Measurements from ENCODE around the gene ANKRD6.

The ANKRD6 gene

GRCh38 chr6:89655122-89655521 is 222.2 kb downstream of the ANKRD6 start:
- DNase-seq (ENCODE audit: low read depth in 2 of 2): no peak

GRCh38 chr6:89657445-89658158 is 224.7 kb downstream of the ANKRD6 start:
- DNase-seq (ENCODE audit: low read depth in 2 of 2): no peak

GRCh38 chr6:89660981-89661380 is 228.0 kb downstream of the ANKRD6 start:
- DNase-seq (ENCODE audit: low read depth in 2 of 2): no peak

- no peak for DNase-seq (ENCODE audit: low read depth in 2 of 2)
Measured at GRCh38 chr6:89661559-89661958, 228.6 kb downstream of the ANKRD6 start.

- DNase-seq (ENCODE audit: low read depth in 2 of 2): no peak
Measured at GRCh38 chr6:89662659-89663223, 229.8 kb downstream of the ANKRD6 start.

- DNase-seq (ENCODE audit: low read depth in 2 of 2): no peak
Measured at GRCh38 chr6:89667872-89668556, 235.1 kb downstream of the ANKRD6 start.

- no peak for DNase-seq (ENCODE audit: low read depth in 2 of 2)
Measured at GRCh38 chr6:89669002-89669401, 236.1 kb downstream of the ANKRD6 start.

GRCh38 chr6:89670935-89671565 is 238.1 kb downstream of the ANKRD6 start:
- DNase-seq (ENCODE audit: low read depth in 2 of 2): no peak

GRCh38 chr6:89675949-89676748 is 243.2 kb downstream of the ANKRD6 start:
- DNase-seq (ENCODE audit: low read depth in 2 of 2): no peak

- DNase-seq (ENCODE audit: low read depth in 2 of 2): no peak
Measured at GRCh38 chr6:89678531-89678930, 245.6 kb downstream of the ANKRD6 start.

- DNase-seq (ENCODE audit: low read depth in 2 of 2): no peak
Measured at GRCh38 chr6:89679215-89680120, 246.5 kb downstream of the ANKRD6 start.

- DNase-seq (ENCODE audit: low read depth in 2 of 2): no peak
Measured at GRCh38 chr6:89680150-89680549, 247.2 kb downstream of the ANKRD6 start.

- no peak for DNase-seq (ENCODE audit: low read depth in 2 of 2)
Measured at GRCh38 chr6:89680551-89680950, 247.6 kb downstream of the ANKRD6 start.

- no peak for DNase-seq (ENCODE audit: low read depth in 2 of 2)
Measured at GRCh38 chr6:89681983-89682564, 249.1 kb downstream of the ANKRD6 start.

- DNase-seq (ENCODE audit: low read depth in 2 of 2): no peak
Measured at GRCh38 chr6:89682991-89683390, 250.0 kb downstream of the ANKRD6 start.
